ENCODE data around the gene TKFC. TPM values are rescaled to one million over a fixed set of nuclear protein-coding genes. Genes with fewer than 3 reads are reported as not detected.

TKFC gene
- total and polyA plus RNA-seq, 9 of the 15 experiments (the other 6 are each of a cell fraction or from before 2014, with no cell fraction given): 2.0 to 61.7 (median 28.5) TPM

DNA sequence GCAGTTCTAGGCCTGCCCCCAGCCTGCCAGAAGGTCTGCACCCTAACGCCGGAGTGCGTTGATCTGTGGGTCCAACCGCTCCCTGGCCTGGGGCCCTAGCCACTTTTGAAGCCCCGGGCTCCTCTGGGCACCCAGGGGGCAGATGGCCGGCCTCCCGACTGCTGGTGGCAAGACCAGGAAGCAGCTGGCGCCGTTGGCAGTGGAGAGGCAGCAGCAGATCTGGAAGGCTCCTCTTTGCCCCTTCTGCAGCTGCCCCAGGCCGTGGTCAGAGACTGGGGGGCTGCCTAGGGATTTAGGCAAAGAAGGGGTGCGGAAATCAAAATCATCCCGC lies 37.5 kb upstream of the TKFC start:
- Histone ChIP-seq H3K4me2 (ENCODE audit: insufficient read depth, low read length) (no peak overlapping the region), H3K27ac (ENCODE audit: extremely low read depth, low read depth, low read length) (no peak overlapping the region), H3K9me1 (ENCODE audit: control insufficient read depth, insufficient read depth, low read length) (no peaks in the 10 kb centered on the region), H3K4me3 (no peak overlapping the region), H3K9ac (ENCODE audit: insufficient read depth in 1 of 2, low read depth in 2 of 2, low read length in 2 of 2) (peak overlapping the region in 1 of 2 experiments; percentile 15; a peak in 1 of 4 replicates), H3K79me2 (ENCODE audit: control insufficient read depth, insufficient read depth, low read length) (no peaks in the 10 kb centered on the region), H3K9me3 (replicated peaks; ENCODE audit: control insufficient read depth, insufficient read depth, low read depth, low read length) (0 out of 2 replicates have a peak, but pooled peaks cover 1% of the 10 kb centered on the region), H3K4me1 (replicated peaks in 1 of 2; ENCODE audit: control insufficient read depth in 2 of 2, insufficient read depth in 2 of 2, low read length in 2 of 2) (peaks cover 4 to 36% of the 10 kb centered on the region in 2 experiments; a peak in 4 of 5 replicates), H3K36me3 (ENCODE audit: control insufficient read depth, insufficient read depth, low read length) (peaks cover 38% of the 10 kb centered on the region), H4K20me1 (replicated peaks; ENCODE audit: control insufficient read depth, insufficient read depth, low read length) (no peaks in the 10 kb centered on the region), H2AFZ (ENCODE audit: low read depth, low read length) (no peak overlapping the region), H3K27me3 (ENCODE audit: control insufficient read depth in 2 of 2, insufficient read depth in 2 of 2, low read length in 2 of 2) (no peaks in the 10 kb centered on the region)
- ChIA-PET CTCF (ENCODE audit: low intra/inter-chr PET ratio) (no interaction called here), POLR2A (no interaction called here)
- WGBS (ENCODE audit: insufficient coverage, low coverage, missing lambda C conversion rate): 92% methylated on average over 12 of the region's 12 CpGs
- TF ChIP-seq POLR2G (IDR thresholded peaks at IDR 0.05; ENCODE audit: low read depth, low read length) (0 out of 2 replicates have a peak, but pooled peaks have one; percentile 25), PYGO2 (tag; IDR thresholded peaks at IDR 0.05) (no peak)
- no peak for ATAC-seq
- intact Hi-C loops (cut with micrococcal nuclease): no loop called here
- in situ Hi-C loops (cut with MboI): no loop called here
- no peak for DNase-seq (ENCODE audit: extremely low read depth in 1 of 4, low spot score in 3 of 4)
- BruUV-seq (replicated peaks): no TSS peak
- no peak for FAIRE-seq

DNA sequence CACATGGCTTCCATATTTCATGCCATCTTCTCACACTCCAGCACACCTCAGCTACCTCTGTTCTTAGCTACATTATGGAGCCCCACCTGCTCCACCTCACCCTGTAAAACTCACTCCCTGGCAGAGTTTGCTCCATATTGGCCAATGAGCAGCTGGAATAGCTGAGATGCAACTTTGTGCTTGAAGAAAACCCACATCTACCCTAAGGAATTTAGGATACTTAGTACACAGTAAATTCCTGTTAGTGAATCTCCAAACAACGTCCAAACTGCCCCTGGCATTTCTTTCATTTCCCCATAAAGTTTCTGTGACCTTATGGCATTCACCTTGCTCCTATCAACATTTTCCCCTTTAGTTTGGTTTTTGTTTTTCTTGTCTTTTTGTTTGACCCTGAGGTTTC lies 35.7 kb upstream of the TKFC start:
- no peaks in the 10 kb centered on the region for H3K9me1 ChIP-seq (ENCODE audit: control insufficient read depth, insufficient read depth, low read length)
- no peaks in the 10 kb centered on the region for H3K27me3 ChIP-seq (ENCODE audit: control insufficient read depth in 2 of 2, insufficient read depth in 2 of 2, low read length in 2 of 2)
- no peaks in the 10 kb centered on the region for H4K20me1 ChIP-seq (replicated peaks; ENCODE audit: control insufficient read depth, insufficient read depth, low read length)
- 42% methylated on average over 1 of the region's 1 CpG for WGBS (ENCODE audit: insufficient coverage, low coverage, missing lambda C conversion rate)
- intact Hi-C loops (cut with micrococcal nuclease) (no loop called here), in situ Hi-C loops (cut with MboI) (no loop called here)
- H3K4me3 ChIP-seq: no peak overlapping the region
- H3K4me2 ChIP-seq (ENCODE audit: insufficient read depth, low read length): no peak overlapping the region
- ChIA-PET POLR2A (interaction anchor here (0.6 to 4.0 kb wide), 6 partner anchors 12 to 96 kb away, joined by 3 to 25 read pairs (median 4); partner anchors contain the start of genes TMEM138 and TMEM216), CTCF (ENCODE audit: low intra/inter-chr PET ratio) (no interaction called here)
- no peak overlapping the region for H3K9ac ChIP-seq (ENCODE audit: insufficient read depth in 1 of 2, low read depth in 2 of 2, low read length in 2 of 2)
- H3K79me2 ChIP-seq (ENCODE audit: control insufficient read depth, insufficient read depth, low read length): no peaks in the 10 kb centered on the region
- no peak for ATAC-seq
- TF ChIP-seq FOXA1 (IDR thresholded peaks at IDR 0.05; ENCODE audit: borderline replicate concordance): no peak
- no peak for TF ChIP-seq TRIM28 (IDR thresholded peaks at IDR 0.05)
- peak; percentile 43 for TF ChIP-seq POLR2A (conservative IDR thresholded peaks at IDR 0.05)
- no peak for TF ChIP-seq HOXB6 (CRISPR knock-in tag; IDR thresholded peaks at IDR 0.05; ENCODE audit: borderline replicate concordance)
- TF ChIP-seq FOXK2 (conservative IDR thresholded peaks at IDR 0.05 in 1 of 2, IDR thresholded peaks at IDR 0.05 in 1 of 2; ENCODE audit: low read depth in 2 of 2): no peak
- TF ChIP-seq PPARD (CRISPR knock-in tag; IDR thresholded peaks at IDR 0.05): no peak
- H3K9me3 ChIP-seq (replicated peaks; ENCODE audit: control insufficient read depth, insufficient read depth, low read depth, low read length): 0 out of 2 replicates have a peak, but pooled peaks cover 1% of the 10 kb centered on the region
- DNase-seq (ENCODE audit: extremely low read depth in 1 of 4, low spot score in 3 of 4): no peak
- peaks cover 55% of the 10 kb centered on the region for H3K36me3 ChIP-seq (ENCODE audit: control insufficient read depth, insufficient read depth, low read length)
- peaks cover 0 to 25% of the 10 kb centered on the region in 2 experiments; a peak in 3 of 5 replicates for H3K4me1 ChIP-seq (replicated peaks in 1 of 2; ENCODE audit: control insufficient read depth in 2 of 2, insufficient read depth in 2 of 2, low read length in 2 of 2)
- no peak for FAIRE-seq
- no peak overlapping the region for H3K27ac ChIP-seq (ENCODE audit: extremely low read depth, low read depth, low read length)
- BruUV-seq (replicated peaks): no TSS peak
- H2AFZ ChIP-seq (ENCODE audit: low read depth, low read length): no peak overlapping the region

Data from K562 (cell line).